Keratinocyte (primary cell): ENCODE results near the gene GRK4. TPM values are rescaled to one million over a fixed set of nuclear protein-coding genes. Genes with fewer than 3 reads are reported as not detected.
"Not testable (repeated sequence)": the region's sequence is repeated elsewhere in the genome, so short reads cannot be mapped to it uniquely, and the experiment has no call there.

Source experiments
- DNase-seq: peaks from one replicate; pipeline ENCODE4 v3.0.0-alpha.2; 2011; ENCODE audit warnings: low read depth, missing footprints, low spot score
- FAIRE-seq: peaks from 2 replicates; lab custom pipeline; 2011; peaks lifted over from hg19 to GRCh38; lab: Jason Lieb, UNC
- H2AFZ ChIP-seq: 2 replicates; pipeline ENCODE4 v1.6.0; 2012; ENCODE audit warnings: low read length, control low read depth, inconsistent platforms; ENCODE audit not compliant: control insufficient read depth
- H3K27ac ChIP-seq: 2 replicates; pipeline ENCODE4 v1.5.1; 2011; ENCODE audit warnings: low read length; ENCODE audit not compliant: control insufficient read depth, insufficient read depth
- H3K27me3 ChIP-seq: 3 replicates; pipeline ENCODE4 v1.6.0; 2011; ENCODE audit warnings: low read length; ENCODE audit not compliant: control insufficient read depth, insufficient read depth; ENCODE audit errors: extremely low read depth
- H3K36me3 ChIP-seq, 2 experiments: 2 replicates in 1 of 2; 3 replicates in 1 of 2; pipeline ENCODE4 v1.5.1; 2011; ENCODE audit warnings: low read length in 2 of 2, mild to moderate bottlenecking in 1 of 2; ENCODE audit not compliant: control insufficient read depth in 2 of 2, insufficient read depth in 2 of 2; ENCODE audit errors: extremely low read depth in 1 of 2
- H3K4me1 ChIP-seq: 3 replicates; pipeline ENCODE4 v1.5.1; 2011; ENCODE audit warnings: low read length; ENCODE audit not compliant: control insufficient read depth, insufficient read depth; ENCODE audit errors: extremely low read depth
- H3K4me2 ChIP-seq: 3 replicates; pipeline ENCODE4 v1.6.0; 2011; ENCODE audit warnings: low read depth, low read length; ENCODE audit not compliant: control insufficient read depth, insufficient read depth; ENCODE audit errors: extremely low read depth
- H3K4me3 ChIP-seq, 3 experiments: fragments of 200-600 bp in 1 of 3; sonication (generic) in 1 of 3; 2 replicates in 2 of 3; 3 replicates in 1 of 3; pipeline ENCODE4 v1.5.1; 2011 to 2016; ENCODE audit warnings: low read length in 3 of 3, mild to moderate bottlenecking in 3 of 3, control low read depth in 2 of 3, inconsistent platforms in 1 of 3, low read depth in 1 of 3, mixed read lengths in 1 of 3, mixed run types in 1 of 3, moderate library complexity in 1 of 3; ENCODE audit not compliant: control insufficient read depth in 2 of 3, insufficient read depth in 2 of 3; ENCODE audit errors: extremely low read depth in 1 of 3
- H3K79me2 ChIP-seq: 2 replicates; pipeline ENCODE4 v1.6.0; 2012; ENCODE audit warnings: low read length; ENCODE audit not compliant: control insufficient read depth, insufficient read depth
- H3K9ac ChIP-seq: 3 replicates; pipeline ENCODE4 v1.6.0; 2011; ENCODE audit warnings: low read length; ENCODE audit not compliant: control insufficient read depth, insufficient read depth; ENCODE audit errors: extremely low read depth
- H3K9me1 ChIP-seq: 3 replicates; pipeline ENCODE4 v1.6.0; 2011; ENCODE audit warnings: low read length; ENCODE audit not compliant: control insufficient read depth, insufficient read depth; ENCODE audit errors: extremely low read depth
- H3K9me3 ChIP-seq: 2 replicates; pipeline ENCODE4 v1.5.1; 2012; ENCODE audit warnings: low read depth, low read length; ENCODE audit not compliant: control insufficient read depth
- H4K20me1 ChIP-seq: 3 replicates; pipeline ENCODE4 v1.6.0; 2011; ENCODE audit warnings: low read length; ENCODE audit not compliant: control insufficient read depth, insufficient read depth; ENCODE audit errors: extremely low read depth
- EZH2 ChIP-seq: IDR thresholded peaks from one replicate; pipeline ENCODE4 v1.6.1; 2012; ENCODE audit warnings: inconsistent platforms, mild to moderate bottlenecking, low read length, moderate library complexity
- dilution Hi-C: fragments of 300-500 bp; cut with MboI; formaldehyde crosslinking; loops from one replicate; pipeline ENCODE4 v1.7.0; 2020; ENCODE audit warnings: low sequenced_read_pairs; ENCODE audit not compliant: extremely low pct_ligation_motif_present
- polyA plus RNA-seq, 5 experiments: library from polyadenylated mRNA; depleted of rRNA in 3 of 5; stranded (reverse) in 3 of 5; stranded (forward) in 1 of 5; unstranded in 1 of 5; fragments of >200 nt; gene quantifications; 1 replicate in 1 of 5; 2 replicates in 3 of 5; 3 replicates in 1 of 5; pipeline versions ENCODE4 v1.2.1 to v1.2.3, GENCODE V29; 2011 to 2012; ENCODE audit warnings: missing spikeins in 2 of 5, low read depth in 1 of 5, low replicate concordance in 1 of 5
- TF ChIP-seq, protein P1 (sequence below), 3 experiments: IDR thresholded peaks in 1 of 3; conservative IDR thresholded peaks in 1 of 3; optimal IDR thresholded peaks in 1 of 3; 2 replicates in 2 of 3; 3 replicates in 1 of 3; pipeline versions ENCODE3 to v1.5.1; 2011; ENCODE audit warnings: low read length in 3 of 3, mild to moderate bottlenecking in 3 of 3, moderate library complexity in 2 of 3, control low read depth in 1 of 3, inconsistent platforms in 1 of 3; ENCODE audit not compliant: insufficient read depth in 2 of 3; ENCODE audit errors: extremely low read depth in 1 of 3

The GRK4 gene
- polyA plus RNA-seq, 1 donor (not counting 4 experiments of a cell fraction or from before 2014, with no cell fraction given), result 4.3 TPM

DNA sequence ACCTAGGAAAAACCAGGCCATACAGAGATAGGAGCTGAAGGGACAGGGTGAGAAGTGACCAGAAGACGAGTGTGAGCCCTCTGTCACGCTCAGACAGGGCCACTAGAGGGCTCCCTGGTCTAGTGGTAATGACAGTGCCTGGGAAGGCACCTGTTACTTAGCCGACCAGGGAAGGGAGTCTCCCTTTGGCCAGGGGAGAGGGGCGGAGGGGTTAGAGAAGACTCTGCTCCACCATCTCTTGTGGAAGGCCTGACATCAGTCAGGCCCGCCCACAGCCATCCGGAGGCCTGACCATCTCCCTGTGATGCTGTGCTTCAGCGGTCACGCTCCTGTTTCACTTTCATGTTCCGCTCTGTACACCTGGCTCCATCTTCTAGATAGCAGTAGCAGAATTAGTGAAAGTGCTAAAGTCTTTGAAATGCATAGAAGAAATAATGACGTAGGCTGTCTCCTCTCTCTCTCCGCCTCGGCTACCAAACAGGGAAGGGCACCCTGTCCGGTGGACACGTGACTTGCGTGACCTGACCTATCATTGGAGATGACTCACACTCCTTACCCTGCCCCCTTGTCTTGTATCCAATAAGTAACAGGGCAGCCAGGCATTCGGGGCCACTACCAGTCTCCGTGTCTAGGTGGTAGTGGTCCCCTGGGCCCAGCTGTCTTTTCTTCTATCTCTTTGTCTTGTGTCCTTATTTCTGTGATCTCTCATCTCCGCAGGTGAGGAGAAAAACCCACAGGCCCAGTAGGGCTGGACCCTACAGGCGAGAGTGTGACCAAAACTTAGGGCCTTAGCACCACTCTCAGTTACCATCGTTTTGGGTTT is 84.3 kb downstream of the GRK4 start:
- no peak overlapping the region for H2AFZ ChIP-seq
- TF ChIP-seq, protein P1, sequence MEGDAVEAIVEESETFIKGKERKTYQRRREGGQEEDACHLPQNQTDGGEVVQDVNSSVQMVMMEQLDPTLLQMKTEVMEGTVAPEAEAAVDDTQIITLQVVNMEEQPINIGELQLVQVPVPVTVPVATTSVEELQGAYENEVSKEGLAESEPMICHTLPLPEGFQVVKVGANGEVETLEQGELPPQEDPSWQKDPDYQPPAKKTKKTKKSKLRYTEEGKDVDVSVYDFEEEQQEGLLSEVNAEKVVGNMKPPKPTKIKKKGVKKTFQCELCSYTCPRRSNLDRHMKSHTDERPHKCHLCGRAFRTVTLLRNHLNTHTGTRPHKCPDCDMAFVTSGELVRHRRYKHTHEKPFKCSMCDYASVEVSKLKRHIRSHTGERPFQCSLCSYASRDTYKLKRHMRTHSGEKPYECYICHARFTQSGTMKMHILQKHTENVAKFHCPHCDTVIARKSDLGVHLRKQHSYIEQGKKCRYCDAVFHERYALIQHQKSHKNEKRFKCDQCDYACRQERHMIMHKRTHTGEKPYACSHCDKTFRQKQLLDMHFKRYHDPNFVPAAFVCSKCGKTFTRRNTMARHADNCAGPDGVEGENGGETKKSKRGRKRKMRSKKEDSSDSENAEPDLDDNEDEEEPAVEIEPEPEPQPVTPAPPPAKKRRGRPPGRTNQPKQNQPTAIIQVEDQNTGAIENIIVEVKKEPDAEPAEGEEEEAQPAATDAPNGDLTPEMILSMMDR (optimal IDR thresholded peaks at IDR 0.05 in 1 of 3, IDR thresholded peaks at IDR 0.05 in 1 of 3, conservative IDR thresholded peaks at IDR 0.05 in 1 of 3; ENCODE audit: extremely low read depth in 1 of 3, insufficient read depth in 2 of 3, low read length in 3 of 3), result peak; percentile 26 to 76 (median 61)
- TF ChIP-seq EZH2, result no peak
- H3K79me2 ChIP-seq, result no peaks in the 10 kb centered on the region
- H3K4me3 ChIP-seq, result no peak overlapping the region
- no peak overlapping the region for H3K27ac ChIP-seq
- H3K9me1 ChIP-seq, result no peaks in the 10 kb centered on the region
- FAIRE-seq (peak; percentile 44), DNase-seq (no peak)
- H3K9me3 ChIP-seq, result no peaks in the 10 kb centered on the region
- no peaks in the 10 kb centered on the region for H3K36me3 ChIP-seq
- no peak overlapping the region for H3K9ac ChIP-seq
- no peaks in the 10 kb centered on the region for H4K20me1 ChIP-seq
- peaks cover 2% of the 10 kb centered on the region for H3K4me1 ChIP-seq
- H3K27me3 ChIP-seq, result no peaks in the 10 kb centered on the region
- dilution Hi-C loops, result no loop called here
- H3K4me2 ChIP-seq, result no peak overlapping the region

DNA sequence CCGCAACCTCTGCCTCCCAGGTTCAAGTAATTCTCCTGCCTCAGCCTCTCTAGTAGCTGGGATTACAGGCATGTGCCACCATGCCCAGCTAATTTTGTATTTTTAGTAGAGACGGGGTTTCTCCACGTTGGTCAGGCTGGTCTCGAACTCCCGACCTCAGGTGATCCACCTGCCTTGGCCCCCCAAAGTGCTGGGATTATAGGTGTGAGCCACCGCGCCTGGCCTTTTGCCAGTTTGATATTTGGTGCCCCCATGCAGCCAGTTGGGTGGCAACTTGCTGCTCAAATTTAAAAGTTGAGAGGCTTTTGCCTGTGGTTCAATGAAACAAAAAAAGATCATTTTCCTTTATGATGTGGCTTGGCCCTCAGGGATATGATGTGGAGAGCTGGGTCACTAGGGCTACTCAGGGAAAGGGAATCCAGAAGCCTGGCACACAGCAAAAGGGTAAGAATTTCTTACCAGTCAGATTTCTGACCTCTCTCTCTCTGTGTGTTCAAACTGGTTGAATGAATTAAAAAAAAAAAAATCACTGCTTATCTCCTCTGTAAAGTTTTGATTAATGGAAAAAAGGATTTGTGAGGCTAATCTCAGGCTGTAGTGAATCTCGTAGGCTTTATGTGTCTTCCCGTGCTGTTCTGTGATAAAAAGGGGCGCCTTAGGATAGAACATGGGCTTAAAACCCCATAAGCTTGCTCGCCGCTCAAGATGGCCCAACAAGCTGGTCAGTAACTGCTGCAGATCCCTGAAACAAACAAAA is 87.9 kb downstream of the GRK4 start:
- H3K9me3 ChIP-seq, H3K27ac ChIP-seq, FAIRE-seq, H3K4me2 ChIP-seq, H4K20me1 ChIP-seq, H3K4me3 ChIP-seq, H3K9ac ChIP-seq, H3K27me3 ChIP-seq, H3K36me3 ChIP-seq, DNase-seq, H3K9me1 ChIP-seq, H3K79me2 ChIP-seq, dilution Hi-C loops, H2AFZ ChIP-seq, H3K4me1 ChIP-seq: not testable (repeated sequence)
